Natural killer cell (primary cell): Measurements from ENCODE around the gene GJB4. TPM values are rescaled to one million over a fixed set of nuclear protein-coding genes. Genes with fewer than 3 reads are reported as not detected.
A peak's percentile ranks its signal among the peaks of the same experiment; 100 is the strongest.

Experiments
- ATAC-seq, 3 donors: fragments of 150-1000 bp in 2 of 3; fragments of 200-7000 bp in 1 of 3; cut with Tn5 transposase; 1 replicate in 1 of 3; 2 replicates in 2 of 3; pipeline ENCODE4 v1.10.0; 2021; ENCODE audit warnings: mild to moderate bottlenecking in 2 of 3, moderate library complexity in 2 of 3
- DNase-seq, 2 donors: peaks; one replicate each; pipeline versions ENCODE4 v3.0.0 to v3.0.0-alpha.2; 2013 to 2021; ENCODE audit warnings: mixed read lengths in 1 of 2
- H3K27ac ChIP-seq: one replicate; pipeline ENCODE4 v1.5.1; 2013; ENCODE audit warnings: mild to moderate bottlenecking, low read length
- H3K27me3 ChIP-seq: one replicate; pipeline ENCODE4 v1.6.1; 2013; ENCODE audit warnings: low read length; ENCODE audit not compliant: control insufficient read depth, insufficient read depth
- H3K36me3 ChIP-seq: one replicate; pipeline ENCODE4 v1.6.1; 2013; ENCODE audit warnings: low read length; ENCODE audit not compliant: control insufficient read depth, insufficient read depth
- H3K4me1 ChIP-seq: one replicate; pipeline ENCODE4 v1.6.1; 2013; ENCODE audit warnings: low read length; ENCODE audit not compliant: control insufficient read depth, insufficient read depth
- H3K4me3 ChIP-seq: one replicate; pipeline ENCODE4 v1.5.1; 2013; ENCODE audit warnings: low read length
- H3K9me3 ChIP-seq: one replicate; pipeline ENCODE4 v1.6.1; 2013; ENCODE audit warnings: low read length; ENCODE audit not compliant: control insufficient read depth, insufficient read depth
- H3K27ac Mint-ChIP-seq, 2 donors: one replicate each; pipeline ENCODE4 v1.8.0; 2022; ENCODE audit warnings: mild to moderate bottlenecking in 2 of 2, mixed read lengths in 2 of 2, moderate library complexity in 1 of 2
- H3K27me3 Mint-ChIP-seq, 2 donors: one replicate each; pipeline ENCODE4 v1.8.0; 2022; ENCODE audit warnings: low read depth in 2 of 2, mixed read lengths in 2 of 2
- H3K36me3 Mint-ChIP-seq: one replicate; pipeline ENCODE4 v1.8.0; 2022; ENCODE audit warnings: mixed read lengths
- H3K4me1 Mint-ChIP-seq, 2 donors: one replicate each; pipeline ENCODE4 v1.8.0; 2022; ENCODE audit warnings: mixed read lengths in 2 of 2
- H3K4me3 Mint-ChIP-seq: one replicate; pipeline ENCODE4 v1.8.0; 2022; ENCODE audit warnings: mild to moderate bottlenecking, moderate library complexity, mixed read lengths
- H3K9me3 Mint-ChIP-seq, 2 donors: one replicate each; pipeline ENCODE4 v1.8.0; 2022; ENCODE audit warnings: mixed read lengths in 2 of 2
- WGBS: methylation state at CpG from one replicate; pipeline ENCODE4 v1.1.7; 2013; ENCODE audit warnings: missing lambda C conversion rate; ENCODE audit not compliant: insufficient coverage; 5-methylcytosine and 5-hydroxymethylcytosine counted together
- intact Hi-C: fragments of 100-400 bp; cut with micrococcal nuclease; formaldehyde crosslinking; loops from one replicate; pipeline ENCODE4 v1.14.2; 2022
- total RNA-seq, 4 donors: library from RNA; stranded (reverse); fragments of 120-200 nt in 1 of 4; gene quantifications; one replicate each; pipeline versions ENCODE4 v1.2.3 to v1.2.4, GENCODE V29; 2013 to 2022
- TF ChIP-seq, protein P1 (sequence below): fragments of 200-600 bp; IDR thresholded peaks from one replicate; pipeline ENCODE4 v1.8.0; 2022; ENCODE audit warnings: antibody characterized with exemption

GJB4 gene
- total RNA-seq, 3 donors from 2014 or later (not counting 1 experiment from before 2014, with no cell fraction given), result not detected

DNA sequence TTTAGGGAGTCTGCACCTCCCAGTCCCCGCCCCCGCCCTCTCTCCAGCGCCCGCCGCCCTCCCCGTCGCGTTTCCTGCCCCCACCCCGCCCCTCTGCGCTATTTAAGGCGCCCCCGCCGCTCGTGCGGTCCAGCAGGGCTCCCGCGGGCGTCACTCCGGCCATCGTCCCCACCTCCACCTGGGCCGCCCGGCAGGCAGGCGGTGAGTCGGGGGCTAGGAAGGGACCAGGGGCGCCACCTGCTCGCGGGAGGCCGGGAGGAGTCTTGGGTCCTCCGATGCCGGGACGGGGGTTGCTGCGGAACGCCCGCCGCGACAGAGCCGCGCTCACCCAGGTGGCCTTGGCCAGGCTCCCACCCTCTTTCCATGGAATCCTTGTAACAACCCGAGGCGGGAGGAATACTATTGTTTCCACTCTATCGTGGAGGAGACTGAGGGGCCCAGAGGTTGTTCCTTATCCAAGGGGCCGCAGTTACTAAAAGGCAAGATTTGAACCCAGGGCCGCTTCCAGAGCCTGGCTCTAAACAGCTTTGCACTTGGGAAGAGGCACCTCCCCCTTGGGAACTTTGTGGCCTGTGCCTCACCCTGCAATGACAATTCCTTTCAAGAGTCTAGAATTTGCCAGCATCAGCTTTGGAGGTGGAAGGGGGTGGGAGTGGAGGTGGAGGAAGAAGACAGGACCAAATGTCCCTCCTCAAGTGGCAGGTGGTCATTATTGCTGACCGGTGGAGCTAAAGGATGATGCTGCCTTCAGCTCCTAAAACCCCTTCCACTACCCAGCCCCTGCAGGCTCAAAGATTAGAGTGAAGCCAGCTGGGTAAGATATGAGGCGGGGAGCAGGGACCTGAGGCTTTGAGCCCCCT, 33.6 kb downstream of the GJB4 start, which contains the start of gene GJA4:
Gene GJA4 (plus strand): TSS at position 132 of the 860 bp plus-strand sequence. CDS start 1,215 bp downstream, outside the sequence.
- H3K27me3 ChIP-seq, result peaks cover 3% of the 10 kb centered on the region
- peaks cover 5% of the 10 kb centered on the region for H3K4me1 ChIP-seq
- H3K27ac Mint-ChIP-seq, result no peak within 1 kb of the TSS
- intact Hi-C loops, result no loop called here
- ATAC-seq (peak in 2 of 3 donors; percentile 49 to 51), DNase-seq (no peak)
- H3K4me1 Mint-ChIP-seq, result peaks cover 5 to 7% of the 10 kb centered on the region in 2 donors
- H3K9me3 Mint-ChIP-seq, result no peaks in the 10 kb centered on the region
- H3K4me3 ChIP-seq, result no peak within 1 kb of the TSS
- WGBS, result 14% methylated on average over 40 of the region's 45 CpGs
- no peak within 1 kb of the TSS for H3K4me3 Mint-ChIP-seq
- TF ChIP-seq, protein P1, sequence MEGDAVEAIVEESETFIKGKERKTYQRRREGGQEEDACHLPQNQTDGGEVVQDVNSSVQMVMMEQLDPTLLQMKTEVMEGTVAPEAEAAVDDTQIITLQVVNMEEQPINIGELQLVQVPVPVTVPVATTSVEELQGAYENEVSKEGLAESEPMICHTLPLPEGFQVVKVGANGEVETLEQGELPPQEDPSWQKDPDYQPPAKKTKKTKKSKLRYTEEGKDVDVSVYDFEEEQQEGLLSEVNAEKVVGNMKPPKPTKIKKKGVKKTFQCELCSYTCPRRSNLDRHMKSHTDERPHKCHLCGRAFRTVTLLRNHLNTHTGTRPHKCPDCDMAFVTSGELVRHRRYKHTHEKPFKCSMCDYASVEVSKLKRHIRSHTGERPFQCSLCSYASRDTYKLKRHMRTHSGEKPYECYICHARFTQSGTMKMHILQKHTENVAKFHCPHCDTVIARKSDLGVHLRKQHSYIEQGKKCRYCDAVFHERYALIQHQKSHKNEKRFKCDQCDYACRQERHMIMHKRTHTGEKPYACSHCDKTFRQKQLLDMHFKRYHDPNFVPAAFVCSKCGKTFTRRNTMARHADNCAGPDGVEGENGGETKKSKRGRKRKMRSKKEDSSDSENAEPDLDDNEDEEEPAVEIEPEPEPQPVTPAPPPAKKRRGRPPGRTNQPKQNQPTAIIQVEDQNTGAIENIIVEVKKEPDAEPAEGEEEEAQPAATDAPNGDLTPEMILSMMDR, result no peak
- no peaks in the 10 kb centered on the region for H3K9me3 ChIP-seq
- H3K36me3 Mint-ChIP-seq, result no peaks in the 10 kb centered on the region
- no peaks in the 10 kb centered on the region for H3K36me3 ChIP-seq
- H3K27me3 Mint-ChIP-seq, result peaks cover 13 to 14% of the 10 kb centered on the region in 2 donors
- H3K27ac ChIP-seq, result no peak within 1 kb of the TSS

DNA sequence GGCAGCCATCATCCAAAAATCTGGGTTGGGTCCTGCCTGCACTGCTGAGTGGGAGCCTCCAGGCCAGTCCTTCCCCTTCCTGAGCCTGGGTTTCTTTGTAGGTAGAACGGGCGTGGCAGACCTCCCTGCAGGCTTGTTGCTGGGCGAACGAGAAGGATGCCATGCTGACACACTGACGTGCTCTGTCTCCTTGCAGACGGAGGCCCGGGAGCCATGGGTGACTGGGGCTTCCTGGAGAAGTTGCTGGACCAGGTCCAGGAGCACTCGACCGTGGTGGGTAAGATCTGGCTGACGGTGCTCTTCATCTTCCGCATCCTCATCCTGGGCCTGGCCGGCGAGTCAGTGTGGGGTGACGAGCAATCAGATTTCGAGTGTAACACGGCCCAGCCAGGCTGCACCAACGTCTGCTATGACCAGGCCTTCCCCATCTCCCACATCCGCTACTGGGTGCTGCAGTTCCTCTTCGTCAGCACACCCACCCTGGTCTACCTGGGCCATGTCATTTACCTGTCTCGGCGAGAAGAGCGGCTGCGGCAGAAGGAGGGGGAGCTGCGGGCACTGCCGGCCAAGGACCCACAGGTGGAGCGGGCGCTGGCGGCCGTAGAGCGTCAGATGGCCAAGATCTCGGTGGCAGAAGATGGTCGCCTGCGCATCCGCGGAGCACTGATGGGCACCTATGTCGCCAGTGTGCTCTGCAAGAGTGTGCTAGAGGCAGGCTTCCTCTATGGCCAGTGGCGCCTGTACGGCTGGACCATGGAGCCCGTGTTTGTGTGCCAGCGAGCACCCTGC, 34.7 kb downstream of the GJB4 start:
- ATAC-seq (no peak), DNase-seq (no peak)
- Histone ChIP-seq H3K4me3 (no peak overlapping the region), H3K36me3 (no peaks in the 10 kb centered on the region), H3K4me1 (peaks cover 5% of the 10 kb centered on the region), H3K27me3 (peaks cover 3% of the 10 kb centered on the region), H3K9me3 (no peaks in the 10 kb centered on the region), H3K27ac (no peak overlapping the region)
- H3K9me3 Mint-ChIP-seq, result no peaks in the 10 kb centered on the region
- H3K4me1 Mint-ChIP-seq, result peaks cover 5 to 7% of the 10 kb centered on the region in 2 donors
- no peak overlapping the region for H3K27ac Mint-ChIP-seq
- H3K4me3 Mint-ChIP-seq, result no peak overlapping the region
- TF ChIP-seq, protein P1, result no peak
- H3K36me3 Mint-ChIP-seq, result no peaks in the 10 kb centered on the region
- WGBS, result 91% methylated on average over 40 of the region's 40 CpGs
- H3K27me3 Mint-ChIP-seq, result peaks cover 13% of the 10 kb centered on the region in 2 donors
- intact Hi-C loops, result no loop called here

DNA sequence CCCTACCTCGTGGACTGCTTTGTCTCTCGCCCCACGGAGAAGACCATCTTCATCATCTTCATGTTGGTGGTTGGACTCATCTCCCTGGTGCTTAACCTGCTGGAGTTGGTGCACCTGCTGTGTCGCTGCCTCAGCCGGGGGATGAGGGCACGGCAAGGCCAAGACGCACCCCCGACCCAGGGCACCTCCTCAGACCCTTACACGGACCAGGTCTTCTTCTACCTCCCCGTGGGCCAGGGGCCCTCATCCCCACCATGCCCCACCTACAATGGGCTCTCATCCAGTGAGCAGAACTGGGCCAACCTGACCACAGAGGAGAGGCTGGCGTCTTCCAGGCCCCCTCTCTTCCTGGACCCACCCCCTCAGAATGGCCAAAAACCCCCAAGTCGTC, 35.2 kb downstream of the GJB4 start:
- Mint-ChIP-seq H3K27ac (no peak overlapping the region), H3K4me3 (no peak overlapping the region), H3K4me1 (peaks cover 5 to 7% of the 10 kb centered on the region in 2 donors), H3K36me3 (no peaks in the 10 kb centered on the region), H3K27me3 (peaks cover 10 to 13% of the 10 kb centered on the region in 2 donors), H3K9me3 (no peaks in the 10 kb centered on the region)
- intact Hi-C loops, result no loop called here
- no peaks in the 10 kb centered on the region for H3K36me3 ChIP-seq
- no peak overlapping the region for H3K4me3 ChIP-seq
- TF ChIP-seq, protein P1, result no peak
- H3K27me3 ChIP-seq, result peaks cover 3% of the 10 kb centered on the region
- H3K9me3 ChIP-seq, result no peaks in the 10 kb centered on the region
- peaks cover 5% of the 10 kb centered on the region for H3K4me1 ChIP-seq
- DNase-seq, result no peak
- WGBS, result 83% methylated on average over 12 of the region's 12 CpGs
- ATAC-seq, result no peak
- H3K27ac ChIP-seq, result no peak overlapping the region
